ENCODE measurements around the gene SCGB3A2.

- TF ChIP-seq CTCF (IDR thresholded peaks at IDR 0.05) (no peak), POLR2A (IDR thresholded peaks at IDR 0.05; ENCODE audit: low read depth) (no peak), POLR2AphosphoS5 (IDR thresholded peaks at IDR 0.05) (no peak), EP300 (IDR thresholded peaks at IDR 0.05) (no peak)
Observed at GRCh38 chr5:147876141-147876540, 2.4 kb upstream of the SCGB3A2 start.
